Colonic mucosa (tissue), 4 donors: Measurements from ENCODE around the gene IL1B. TPM values are rescaled to one million over a fixed set of nuclear protein-coding genes. Genes with fewer than 3 reads are reported as not detected.

ENCODE experiments used
- DNase-seq: peaks from one replicate; pipeline ENCODE4 v3.0.0-alpha.2; 2020
- H3K27ac ChIP-seq: fragments of 200-600 bp; one replicate; pipeline ENCODE4 v1.8.0; 2021
- H3K27me3 ChIP-seq: fragments of 200-600 bp; one replicate; pipeline ENCODE4 v1.8.0; 2021
- H3K36me3 ChIP-seq: fragments of 200-600 bp; one replicate; pipeline ENCODE4 v1.8.0; 2021
- H3K4me1 ChIP-seq: fragments of 200-600 bp; one replicate; pipeline ENCODE4 v1.8.0; 2021; ENCODE audit warnings: mild to moderate bottlenecking
- H3K4me3 ChIP-seq: fragments of 200-600 bp; one replicate; pipeline ENCODE4 v1.8.0; 2021
- H3K9ac ChIP-seq, 2 donors: one replicate each; pipeline ENCODE4 v1.7.0; 2013; ENCODE audit warnings: control low read depth in 2 of 2, low read depth in 2 of 2, low read length in 2 of 2
- H3K9me3 ChIP-seq: fragments of 200-600 bp; one replicate; pipeline ENCODE4 v1.8.0; 2021
- intact Hi-C: fragments of 100-400 bp; cut with DNase I; formaldehyde crosslinking; loops from one replicate; pipeline ENCODE4 v1.14.1; 2022
- total RNA-seq, 2 donors: library from RNA; stranded (reverse); fragmentation: NEBNext Ultra II Directional in 1 of 2; extraction: Animal tissue kit (Norgen Biotek cat#: 25700) in 1 of 2; gene quantifications; one replicate each; pipeline ENCODE4 v1.2.1, GENCODE V29; 2021
- TF ChIP-seq, protein P1 (sequence below): fragments of 200-600 bp; IDR thresholded peaks from one replicate; pipeline ENCODE4 v1.8.0; 2022; ENCODE audit warnings: antibody characterized with exemption, mild to moderate bottlenecking
- donor health status: healthy.
- donor health status: DM: no; HTN: no; CAD: no.
- donor health status: DM: no; HTN: no; CAD: no.

IL1B gene
- total RNA-seq, 2 donors from 2014 or later = 1.6 to 5.7 TPM

GRCh38 chr2:112849956-112850355 lies 13.4 kb upstream of the IL1B start:
- no peak overlapping the region for H3K27ac ChIP-seq
- DNase-seq = no peak
- no peaks in the 10 kb centered on the region for H3K9me3 ChIP-seq
- H3K27me3 ChIP-seq = no peaks in the 10 kb centered on the region
- no peak overlapping the region for H3K9ac ChIP-seq
- intact Hi-C loops = no loop called here
- TF ChIP-seq, protein P1, sequence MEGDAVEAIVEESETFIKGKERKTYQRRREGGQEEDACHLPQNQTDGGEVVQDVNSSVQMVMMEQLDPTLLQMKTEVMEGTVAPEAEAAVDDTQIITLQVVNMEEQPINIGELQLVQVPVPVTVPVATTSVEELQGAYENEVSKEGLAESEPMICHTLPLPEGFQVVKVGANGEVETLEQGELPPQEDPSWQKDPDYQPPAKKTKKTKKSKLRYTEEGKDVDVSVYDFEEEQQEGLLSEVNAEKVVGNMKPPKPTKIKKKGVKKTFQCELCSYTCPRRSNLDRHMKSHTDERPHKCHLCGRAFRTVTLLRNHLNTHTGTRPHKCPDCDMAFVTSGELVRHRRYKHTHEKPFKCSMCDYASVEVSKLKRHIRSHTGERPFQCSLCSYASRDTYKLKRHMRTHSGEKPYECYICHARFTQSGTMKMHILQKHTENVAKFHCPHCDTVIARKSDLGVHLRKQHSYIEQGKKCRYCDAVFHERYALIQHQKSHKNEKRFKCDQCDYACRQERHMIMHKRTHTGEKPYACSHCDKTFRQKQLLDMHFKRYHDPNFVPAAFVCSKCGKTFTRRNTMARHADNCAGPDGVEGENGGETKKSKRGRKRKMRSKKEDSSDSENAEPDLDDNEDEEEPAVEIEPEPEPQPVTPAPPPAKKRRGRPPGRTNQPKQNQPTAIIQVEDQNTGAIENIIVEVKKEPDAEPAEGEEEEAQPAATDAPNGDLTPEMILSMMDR = no peak
- no peaks in the 10 kb centered on the region for H3K4me1 ChIP-seq
- no peaks in the 10 kb centered on the region for H3K36me3 ChIP-seq
- H3K4me3 ChIP-seq = no peak overlapping the region

- H3K27ac ChIP-seq = no peak overlapping the region
- no peaks in the 10 kb centered on the region for H3K9me3 ChIP-seq
- intact Hi-C loops = no loop called here
- no peaks in the 10 kb centered on the region for H3K36me3 ChIP-seq
- no peak overlapping the region for H3K4me3 ChIP-seq
- no peaks in the 10 kb centered on the region for H3K4me1 ChIP-seq
- H3K9ac ChIP-seq = no peak overlapping the region
- no peak for DNase-seq
- H3K27me3 ChIP-seq = no peaks in the 10 kb centered on the region
- TF ChIP-seq, protein P1 = no peak
Observed at GRCh38 chr2:112848833-112849232, 12.3 kb upstream of the IL1B start.

GRCh38 chr2:112846031-112846430 lies 9.5 kb upstream of the IL1B start:
- TF ChIP-seq, protein P1 = no peak
- intact Hi-C loops = no loop called here
- Histone ChIP-seq H3K4me1 (no peaks in the 10 kb centered on the region), H3K9me3 (no peaks in the 10 kb centered on the region), H3K9ac (no peak overlapping the region), H3K27ac (no peak overlapping the region), H3K27me3 (no peaks in the 10 kb centered on the region), H3K4me3 (no peak overlapping the region), H3K36me3 (no peaks in the 10 kb centered on the region)
- no peak for DNase-seq

DNA sequence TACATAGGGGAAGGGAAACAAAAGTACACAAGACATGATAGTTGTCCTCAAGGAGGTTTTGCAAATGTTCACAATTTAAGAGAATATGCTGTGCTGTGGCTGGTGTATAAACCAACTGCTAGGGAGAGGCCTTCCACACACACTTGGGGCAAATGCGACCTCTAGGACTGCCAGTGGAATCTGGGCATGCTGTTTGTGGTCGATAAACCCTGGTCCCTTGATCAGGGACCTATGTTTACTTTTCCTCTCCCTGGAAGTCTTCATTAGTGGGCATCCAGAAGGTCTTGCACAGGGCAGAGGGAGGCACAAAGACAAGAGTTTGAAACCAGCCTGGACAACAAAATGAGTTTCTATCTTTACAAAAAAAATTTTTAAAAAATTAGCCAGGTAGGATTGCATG lies 7.3 kb upstream of the IL1B start:
- H3K4me3 ChIP-seq = no peak overlapping the region
- intact Hi-C loops = no loop called here
- TF ChIP-seq, protein P1 = no peak

GRCh38 chr2:112843288-112843687 lies 6.7 kb upstream of the IL1B start:
- intact Hi-C loops = no loop called here
- H3K36me3 ChIP-seq = no peaks in the 10 kb centered on the region
- TF ChIP-seq, protein P1 = no peak
- no peaks in the 10 kb centered on the region for H3K27me3 ChIP-seq
- H3K27ac ChIP-seq = no peak overlapping the region
- no peaks in the 10 kb centered on the region for H3K9me3 ChIP-seq
- DNase-seq = no peak
- no peak overlapping the region for H3K4me3 ChIP-seq
- H3K9ac ChIP-seq = no peak overlapping the region
- H3K4me1 ChIP-seq = no peaks in the 10 kb centered on the region

More for the DNA sequence above, 7.3 kb upstream of the IL1B start:
- Histone ChIP-seq H3K9ac (no peak overlapping the region), H3K27ac (no peak overlapping the region), H3K9me3 (no peaks in the 10 kb centered on the region), H3K36me3 (no peaks in the 10 kb centered on the region), H3K4me1 (no peaks in the 10 kb centered on the region), H3K27me3 (no peaks in the 10 kb centered on the region)
- DNase-seq = no peak
